ENCODE data around the gene CDKAL1. TPM values are rescaled to one million over a fixed set of nuclear protein-coding genes. Genes with fewer than 3 reads are reported as not detected.
"Not testable (repeated sequence)": the region's sequence is repeated elsewhere in the genome, so short reads cannot be mapped to it uniquely, and the experiment has no call there.

Gene CDKAL1
- total and polyA plus RNA-seq, 4 donors, result 2.0 to 12.9 (median 6.7) TPM

DNA sequence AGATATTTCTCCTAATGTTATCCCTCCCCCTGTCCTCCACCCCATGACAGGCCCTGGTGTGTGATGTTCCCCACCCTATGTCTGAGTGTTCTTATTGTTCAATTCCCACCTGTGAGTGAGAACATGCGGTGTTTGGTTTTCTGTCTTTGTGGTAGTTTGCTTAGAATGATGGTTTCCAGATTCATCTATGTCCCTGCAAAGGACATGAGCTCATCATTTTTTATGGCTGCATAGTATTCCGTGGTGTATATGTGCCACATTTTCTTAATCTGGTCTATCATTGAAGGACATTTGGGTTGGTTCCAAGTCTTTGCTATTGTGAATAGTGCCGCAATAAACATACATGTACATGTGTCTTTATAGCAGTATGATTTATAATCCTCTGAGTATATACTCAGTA is 83.3 kb downstream of the CDKAL1 start:
- H3K9me3 ChIP-seq (ENCODE audit: control insufficient read depth in 4 of 4, low read length in 3 of 4); H3K36me3 ChIP-seq (ENCODE audit: control insufficient read depth in 4 of 4, insufficient read depth in 3 of 4, low read depth in 1 of 4, low read length in 3 of 4); H3K27ac ChIP-seq (ENCODE audit: low read depth in 1 of 2, low read length in 2 of 2); H3K4me1 ChIP-seq (ENCODE audit: control insufficient read depth in 4 of 4, insufficient read depth in 4 of 4, low read length in 3 of 4); H3K27me3 ChIP-seq (ENCODE audit: control insufficient read depth in 4 of 4, insufficient read depth in 4 of 4, low read length in 3 of 4); DNase-seq (ENCODE audit: low spot score); H3K4me3 ChIP-seq (ENCODE audit: low read depth in 1 of 3, low read length in 3 of 3); H3K9ac ChIP-seq (ENCODE audit: low read depth in 1 of 2, low read length in 2 of 2): not testable (repeated sequence)
- 93% methylated on average over 3 of the region's 3 CpGs for WGBS

- TF ChIP-seq TAF1 (conservative IDR thresholded peaks at IDR 0.05), result no peak
- no peak for TF ChIP-seq NR2F2 (IDR thresholded peaks at IDR 0.05)
- TF ChIP-seq CTCF (IDR thresholded peaks at IDR 0.05; ENCODE audit: low read depth, low read length, missing input control), result no peak
- no peak for TF ChIP-seq FOXA2 (IDR thresholded peaks at IDR 0.05)
- no peak for TF ChIP-seq GABPA (IDR thresholded peaks at IDR 0.05 in 1 of 2, conservative IDR thresholded peaks at IDR 0.05 in 1 of 2)
- no peak for TF ChIP-seq ATF3 (IDR thresholded peaks at IDR 0.05)
- TF ChIP-seq RAD21 (IDR thresholded peaks at IDR 0.05), result no peak
- no peak for TF ChIP-seq JUND (IDR thresholded peaks at IDR 0.05)
- no peak for TF ChIP-seq HNF4G (IDR thresholded peaks at IDR 0.05)
- no peak for TF ChIP-seq MAX (IDR thresholded peaks at IDR 0.05)
- no peak for TF ChIP-seq FOXA1 (IDR thresholded peaks at IDR 0.05)
- no peak for TF ChIP-seq SP1 (IDR thresholded peaks at IDR 0.05)
- TF ChIP-seq REST (IDR thresholded peaks at IDR 0.05), result no peak
- no peak for TF ChIP-seq ZBTB33 (IDR thresholded peaks at IDR 0.05)
- no peak for TF ChIP-seq YY1 (IDR thresholded peaks at IDR 0.05)
- TF ChIP-seq HNF4A (conservative IDR thresholded peaks at IDR 0.05), result no peak
- TF ChIP-seq EGR1 (IDR thresholded peaks at IDR 0.05; ENCODE audit: low read depth in 2 of 2), result no peak
- no peaks in the 10 kb centered on the region for H3K27me3 ChIP-seq (ENCODE audit: control insufficient read depth in 4 of 4, insufficient read depth in 4 of 4, low read length in 3 of 4)
- 89% methylated on average over 2 of the region's 2 CpGs for WGBS
Measured at GRCh38 chr6:20620043-20620442, 85.8 kb downstream of the CDKAL1 start.

More at GRCh38 chr6:20620043-20620442, 85.8 kb downstream of the CDKAL1 start:
- H3K4me3 ChIP-seq (ENCODE audit: low read depth in 1 of 3, low read length in 3 of 3), result no peak overlapping the region
- DNase-seq (ENCODE audit: low spot score), result no peak
- no peak overlapping the region for H3K27ac ChIP-seq (ENCODE audit: low read depth in 1 of 2, low read length in 2 of 2)
- H3K9me3 ChIP-seq (ENCODE audit: control insufficient read depth in 4 of 4, low read length in 3 of 4), result no peaks in the 10 kb centered on the region
- H3K36me3 ChIP-seq (ENCODE audit: control insufficient read depth in 4 of 4, insufficient read depth in 3 of 4, low read depth in 1 of 4, low read length in 3 of 4), result no peaks in the 10 kb centered on the region
- no peak overlapping the region for H3K9ac ChIP-seq (ENCODE audit: low read depth in 1 of 2, low read length in 2 of 2)
- no peaks in the 10 kb centered on the region for H3K4me1 ChIP-seq (ENCODE audit: control insufficient read depth in 4 of 4, insufficient read depth in 4 of 4, low read length in 3 of 4)

Data from liver (tissue), 9 donors.